HG03354 (cell line): ENCODE results near the gene LGALS9.
"Not testable (repeated sequence)": the region's sequence is repeated elsewhere in the genome, so short reads cannot be mapped to it uniquely, and the experiment has no call there.

Experiments
- ATAC-seq: cut with Tn5 transposase; IDR thresholded peaks from one replicate; pipeline ENCODE4 v1.9.1; 2021; ENCODE audit warnings: mild to moderate bottlenecking; ENCODE audit not compliant: unreplicated experiment, poor library complexity, severe bottlenecking

Gene LGALS9

DNA sequence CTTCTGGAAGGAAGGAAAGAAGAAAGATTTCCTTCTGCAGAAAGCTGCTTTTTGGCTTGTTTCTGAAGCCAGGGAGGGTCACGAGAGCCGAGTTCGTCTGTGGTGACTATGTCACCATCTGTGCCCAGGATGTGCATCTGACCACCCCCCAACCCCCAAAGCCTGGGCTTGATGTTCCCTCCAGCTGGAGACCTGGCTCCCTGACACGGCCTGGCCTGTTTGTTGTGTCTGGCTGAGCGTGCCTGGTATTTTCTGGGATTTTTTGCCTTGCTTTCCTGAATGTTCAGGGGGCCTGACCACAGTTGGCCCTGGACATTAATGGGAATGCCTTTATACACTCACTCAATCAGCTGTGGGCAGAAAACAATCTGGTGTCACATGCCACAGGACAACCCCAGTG, 38.9 kb downstream of the LGALS9 start:
- ATAC-seq, result no peak

DNA sequence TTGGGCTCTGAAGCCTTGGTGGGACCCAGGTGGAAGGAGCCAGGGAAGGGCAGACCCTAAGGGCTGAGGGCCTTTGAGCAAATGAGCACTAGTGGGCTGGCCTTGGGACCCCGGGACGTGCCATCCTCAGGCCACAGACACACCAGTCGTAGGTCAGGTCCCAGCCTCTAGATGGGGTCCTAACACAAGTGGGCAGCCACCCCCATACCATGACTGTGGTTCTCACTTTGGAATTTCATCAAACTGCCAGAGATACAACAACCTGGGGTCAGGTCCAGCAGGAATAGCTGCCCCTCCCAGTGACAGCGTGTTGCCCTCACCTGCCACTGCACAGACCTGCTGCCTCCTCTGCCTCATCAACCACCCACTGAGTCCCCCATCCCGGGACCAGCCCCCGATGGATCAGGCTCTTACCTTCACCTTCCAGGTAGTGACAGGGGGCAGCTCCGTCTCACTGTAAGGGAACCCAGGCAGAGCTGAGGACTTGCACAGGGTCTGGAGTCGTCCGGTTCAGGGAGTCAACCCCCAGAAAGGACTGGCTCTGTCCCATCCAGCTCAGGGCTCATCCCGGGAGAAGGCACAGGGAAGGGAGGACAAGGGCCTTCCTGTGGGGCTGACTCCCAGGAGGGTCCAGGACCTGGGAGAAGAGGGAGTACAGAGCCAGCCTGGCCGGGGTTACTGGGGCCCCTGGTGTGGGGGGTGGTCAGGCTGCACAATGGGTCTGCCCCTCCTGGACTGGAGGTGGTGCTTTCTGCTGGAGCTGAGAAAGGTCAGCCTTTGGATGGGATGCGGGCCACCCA, 40.0 kb downstream of the LGALS9 start:
- no peak for ATAC-seq

DNA sequence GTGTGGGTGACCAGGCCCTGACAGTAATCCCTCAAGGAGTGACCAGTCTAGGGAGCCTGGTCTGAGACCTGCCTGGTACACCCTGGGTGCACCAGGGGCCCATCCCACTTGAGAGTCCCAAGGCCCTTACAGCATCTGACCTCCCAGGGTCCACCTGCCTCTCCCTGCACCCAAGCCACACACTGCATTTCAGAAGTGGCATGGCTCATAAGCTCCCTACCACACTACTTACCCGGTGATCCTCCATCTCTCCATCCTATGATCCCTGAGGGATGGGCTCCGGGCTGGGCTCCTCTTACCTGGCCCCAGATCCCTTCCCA, 40.6 kb downstream of the LGALS9 start:
- ATAC-seq, result no peak

DNA sequence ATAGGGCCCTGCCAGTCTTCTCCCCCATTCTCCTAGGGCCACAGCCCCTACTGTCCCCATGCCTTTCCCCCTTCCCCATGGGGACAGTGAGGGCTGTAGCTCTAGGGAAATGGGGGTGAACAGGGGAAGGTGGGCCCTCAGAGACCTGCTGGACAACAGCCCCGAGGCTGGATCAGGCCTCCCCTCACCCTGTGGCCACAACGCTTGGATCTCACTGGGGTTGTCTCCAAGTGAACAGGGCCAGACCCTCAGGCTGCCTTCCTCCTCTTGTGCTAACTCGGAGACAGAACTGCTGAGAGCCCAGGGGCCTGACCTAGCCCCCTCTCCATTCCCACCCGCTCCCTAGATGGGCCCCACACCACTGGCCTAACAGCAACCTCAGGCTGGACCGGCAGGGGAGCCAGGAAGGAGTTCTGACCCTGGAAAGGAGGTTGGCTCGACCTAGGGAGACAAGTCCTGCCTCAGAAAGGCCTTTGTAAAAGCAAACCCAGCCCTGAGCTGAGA, 41.0 kb downstream of the LGALS9 start:
- not testable (repeated sequence) for ATAC-seq

DNA sequence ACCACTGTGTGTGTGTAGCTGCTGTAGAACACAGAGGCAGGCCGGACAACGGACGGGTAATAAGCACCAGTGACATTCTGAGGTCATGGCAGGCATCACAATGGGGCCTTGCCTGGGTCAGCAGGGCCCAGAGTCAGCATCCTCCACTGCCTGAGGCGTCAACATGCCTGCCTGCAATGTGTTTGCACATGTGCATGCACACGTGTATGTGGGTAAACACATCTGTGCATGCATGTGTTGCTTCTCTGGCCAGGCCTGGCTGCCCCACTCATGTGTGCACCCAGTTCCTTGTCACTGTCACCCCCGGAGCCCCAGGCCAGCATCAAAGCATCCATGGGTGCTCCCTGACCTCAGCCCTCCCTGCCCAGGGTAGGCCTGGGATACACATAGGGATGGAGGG, 43.3 kb downstream of the LGALS9 start:
- ATAC-seq, result no peak

DNA sequence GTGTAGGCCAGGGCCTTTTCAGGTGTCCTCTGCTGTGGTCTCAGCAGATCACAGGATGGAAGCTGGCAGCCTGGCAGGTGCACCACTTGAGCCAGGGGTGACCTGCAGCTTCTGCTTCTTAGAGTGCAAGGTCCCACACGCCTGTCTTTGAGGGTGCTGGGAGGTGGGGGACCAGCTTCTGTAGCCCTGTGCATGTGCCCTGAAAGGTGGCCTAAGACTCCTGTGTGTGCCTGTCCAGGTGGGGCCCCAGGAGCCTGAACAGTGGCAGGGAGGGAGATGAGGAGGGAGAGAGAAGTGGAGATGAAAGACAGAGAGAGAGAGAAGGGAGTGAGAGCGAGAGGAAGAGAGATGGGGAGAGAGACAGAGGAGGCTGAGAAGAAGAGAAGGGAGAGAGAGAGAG, 46.2 kb downstream of the LGALS9 start:
- no peak for ATAC-seq

DNA sequence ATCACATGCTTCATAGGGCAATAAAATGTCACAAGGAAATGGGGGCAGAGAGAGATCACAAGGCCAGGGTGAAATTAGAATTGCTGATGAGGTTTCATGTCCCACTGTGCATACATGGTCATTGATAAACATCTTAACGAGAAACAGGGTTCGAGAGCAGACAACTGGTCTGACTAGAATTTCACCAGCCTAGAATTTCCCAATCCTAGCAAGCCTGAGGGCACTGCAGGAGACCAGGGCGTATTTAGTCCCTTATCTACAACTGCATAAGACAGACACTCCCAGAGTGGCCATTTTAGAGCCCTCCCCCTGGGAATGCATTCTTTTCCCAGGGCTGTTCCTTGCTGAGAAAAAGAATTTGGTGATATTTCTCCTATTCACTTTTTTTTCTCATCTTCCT, 55.3 kb downstream of the LGALS9 start:
- not testable (repeated sequence) for ATAC-seq

DNA sequence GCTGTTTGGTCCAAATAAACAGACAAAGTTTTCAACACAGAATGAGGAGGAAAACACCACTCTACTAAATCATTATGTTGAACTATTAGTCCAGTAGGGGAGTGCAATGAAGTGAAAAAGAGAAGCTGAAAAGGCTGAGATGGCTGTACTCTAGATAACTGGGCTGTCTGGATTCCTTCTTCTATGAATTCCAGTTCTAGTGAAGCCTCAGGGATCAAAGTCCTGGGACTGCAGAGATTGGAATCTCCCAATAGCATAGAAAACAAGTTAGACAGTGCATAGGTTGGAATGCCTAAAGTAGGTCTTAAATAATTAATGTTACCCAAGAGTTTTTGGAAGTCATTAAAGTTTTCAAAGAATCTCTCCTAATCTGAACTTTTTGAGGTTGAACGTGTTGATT, 59.9 kb downstream of the LGALS9 start:
- ATAC-seq, result no peak

DNA sequence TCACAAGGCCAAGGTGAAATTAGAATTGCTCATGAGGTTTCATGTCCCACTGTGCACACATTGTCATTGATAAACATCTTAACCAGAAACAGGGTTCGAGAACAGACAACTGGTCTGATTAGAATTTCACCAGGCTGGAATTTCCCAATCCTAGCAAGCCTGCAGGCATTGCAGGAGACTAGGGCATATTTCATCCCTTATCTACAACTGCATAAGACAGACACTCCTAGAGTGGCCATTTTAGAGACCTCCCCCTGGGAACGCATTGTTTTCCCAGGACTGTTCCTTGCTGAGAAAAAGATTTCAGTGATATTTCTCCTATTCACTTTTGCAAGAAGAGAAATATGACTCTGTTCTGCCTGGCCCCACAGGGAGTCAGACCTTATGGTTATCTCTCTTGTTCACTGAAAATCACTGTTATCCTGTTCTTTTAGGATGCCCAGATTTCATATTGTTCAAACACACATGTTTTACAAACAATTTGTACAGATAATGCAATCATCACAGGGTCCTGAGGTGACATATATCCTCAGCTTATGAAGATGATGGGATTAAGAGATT, 64.3 kb downstream of the LGALS9 start:
- ATAC-seq, result not testable (repeated sequence)
